ENCODE measurements around the gene NTMT1.

Gene NTMT1

GRCh38 chr9:129667850-129668249 is 41.9 kb downstream of the NTMT1 start:
- DNase-seq (ENCODE audit: low read depth, low spot score) = no peak
- H3K4me3 ChIP-seq (ENCODE audit: low read length) = no peak overlapping the region

GRCh38 chr9:129669141-129669718 is 43.3 kb downstream of the NTMT1 start:
- DNase-seq (ENCODE audit: low read depth, low spot score) = no peak
- H3K4me3 ChIP-seq (ENCODE audit: low read length) = no peak overlapping the region

- no peak for DNase-seq (ENCODE audit: low read depth, low spot score)
- H3K4me3 ChIP-seq (ENCODE audit: low read length) = no peak overlapping the region
Observed at GRCh38 chr9:129669946-129670345, 44.0 kb downstream of the NTMT1 start.

- no peak overlapping the region for H3K4me3 ChIP-seq (ENCODE audit: low read length)
- DNase-seq (ENCODE audit: low read depth, low spot score) = no peak
Observed at GRCh38 chr9:129671065-129671464, 45.1 kb downstream of the NTMT1 start.

GRCh38 chr9:129671519-129671918 is 45.6 kb downstream of the NTMT1 start:
- no peak overlapping the region for H3K4me3 ChIP-seq (ENCODE audit: low read length)
- DNase-seq (ENCODE audit: low read depth, low spot score) = no peak

GRCh38 chr9:129672702-129673101 is 46.7 kb downstream of the NTMT1 start:
- no peak overlapping the region for H3K4me3 ChIP-seq (ENCODE audit: low read length)
- no peak for DNase-seq (ENCODE audit: low read depth, low spot score)

GRCh38 chr9:129673602-129674001 is 47.6 kb downstream of the NTMT1 start:
- no peak overlapping the region for H3K4me3 ChIP-seq (ENCODE audit: low read length)
- DNase-seq (ENCODE audit: low read depth, low spot score) = no peak

- H3K4me3 ChIP-seq (ENCODE audit: low read length) = no peak overlapping the region
- no peak for DNase-seq (ENCODE audit: low read depth, low spot score)
Observed at GRCh38 chr9:129674229-129674628, 48.3 kb downstream of the NTMT1 start.

- DNase-seq (ENCODE audit: low read depth, low spot score) = no peak
- H3K4me3 ChIP-seq (ENCODE audit: low read length) = no peak overlapping the region
Observed at GRCh38 chr9:129675620-129676019, 49.7 kb downstream of the NTMT1 start.

GRCh38 chr9:129676287-129676686 is 50.3 kb downstream of the NTMT1 start:
- H3K4me3 ChIP-seq (ENCODE audit: low read length) = no peak overlapping the region
- DNase-seq (ENCODE audit: low read depth, low spot score) = no peak

- no peak overlapping the region for H3K4me3 ChIP-seq (ENCODE audit: low read length)
- no peak for DNase-seq (ENCODE audit: low read depth, low spot score)
Observed at GRCh38 chr9:129676975-129677374, 51.0 kb downstream of the NTMT1 start.

GRCh38 chr9:129677456-129677855 is 51.5 kb downstream of the NTMT1 start:
- no peak for DNase-seq (ENCODE audit: low read depth, low spot score)
- H3K4me3 ChIP-seq (ENCODE audit: low read length) = no peak overlapping the region

- no peak for DNase-seq (ENCODE audit: low read depth, low spot score)
Observed at GRCh38 chr9:129678844-129679243, 52.9 kb downstream of the NTMT1 start.

GRCh38 chr9:129679537-129679936 is 53.6 kb downstream of the NTMT1 start:
- H3K4me3 ChIP-seq (ENCODE audit: low read length) = no peak overlapping the region
- DNase-seq (ENCODE audit: low read depth, low spot score) = no peak

More at GRCh38 chr9:129678844-129679243, 52.9 kb downstream of the NTMT1 start:
- no peak overlapping the region for H3K4me3 ChIP-seq (ENCODE audit: low read length)

- no peak for DNase-seq (ENCODE audit: low read depth, low spot score)
- no peak overlapping the region for H3K4me3 ChIP-seq (ENCODE audit: low read length)
Observed at GRCh38 chr9:129681924-129682323, 56.0 kb downstream of the NTMT1 start.

GRCh38 chr9:129682381-129682780 is 56.4 kb downstream of the NTMT1 start:
- H3K4me3 ChIP-seq (ENCODE audit: low read length) = no peak overlapping the region
- no peak for DNase-seq (ENCODE audit: low read depth, low spot score)

- H3K4me3 ChIP-seq (ENCODE audit: low read length) = no peak overlapping the region
- no peak for DNase-seq (ENCODE audit: low read depth, low spot score)
Observed at GRCh38 chr9:129685220-129685932, 59.4 kb downstream of the NTMT1 start.

All from Jurkat, Clone E6-1 (cell line).